HCT116 (cell line): ENCODE data around the gene SLC51A. TPM values are rescaled to one million over a fixed set of nuclear protein-coding genes. Genes with fewer than 3 reads are reported as not detected.

Experiments
- ATAC-seq: fragments of 200-7000 bp; cut with Tn5 transposase; 2 replicates; pipeline ENCODE4 v1.9.1; 2020; ENCODE audit warnings: mild to moderate bottlenecking, moderate library complexity
- BruUV-seq: library from RNA; stranded (reverse); fragments of 400-500 nt; replicated peaks from 2 replicates; lab custom pipeline; 2021; lab: Mats Ljungman, UMichigan
- CTCF ChIA-PET: fragments of 300-600 bp; sonication (Branson Sonifier 250); formaldehyde crosslinking; loops from one replicate; lab custom pipeline; 2021; ENCODE audit warnings: antibody characterized with exemption; lab: Charles Lee
- POLR2A ChIA-PET: fragments of 300-600, 350-600 bp; sonication (Branson Sonifier 250); formaldehyde crosslinking; loops from one replicate; lab custom pipeline; 2021; ENCODE audit warnings: antibody characterized with exemption; lab: Charles Lee
- RAD21 ChIA-PET, 2 experiments: fragments of 300-600 bp; sonication (Branson Sonifier 250); formaldehyde crosslinking; loops; one replicate each; lab custom pipeline; 2023; ENCODE audit warnings: low total read pairs in 2 of 2; ENCODE audit not compliant: uncharacterized antibody in 2 of 2, unreplicated experiment in 2 of 2, low non-redundant PET in 1 of 2; lab: Charles Lee
- DNase-seq: peaks from one replicate; pipeline ENCODE4 v3.0.0-alpha.2; 2010; ENCODE audit warnings: low read depth, low spot score
- H2AFZ ChIP-seq: fragments of 200-600 bp; shearing (Covaris generic), sonication (generic); 2 replicates; pipeline ENCODE4 v1.6.1; 2017; ENCODE audit warnings: low read depth, mixed run types, mixed read lengths, antibody characterized with exemption, low read length; ENCODE audit not compliant: poor library complexity, severe bottlenecking
- H3K27ac ChIP-seq: 2 replicates; pipeline ENCODE4 v1.5.1; 2012; ENCODE audit warnings: low read depth, low read length
- H3K27me3 ChIP-seq: fragments of 200-600 bp; sonication (generic); 2 replicates; pipeline ENCODE4 v1.6.1; 2016; ENCODE audit warnings: mixed run types, low read length, mixed read lengths; ENCODE audit not compliant: insufficient read depth
- H3K36me3 ChIP-seq, 2 experiments: fragments of 200-500 bp in 1 of 2; fragments of 200-600 bp in 1 of 2; sonication (Bioruptor generic) in 1 of 2; sonication (generic) in 1 of 2; 2 replicates each; pipeline versions ENCODE4 v1.5.1 to v1.6.1; 2014 to 2016; ENCODE audit warnings: low read length in 2 of 2, inconsistent platforms in 1 of 2, mixed read lengths in 1 of 2, mixed run types in 1 of 2; ENCODE audit not compliant: insufficient read depth in 2 of 2, control insufficient read depth in 1 of 2
- H3K4me1 ChIP-seq, 2 experiments: fragments of 200-600 bp in 1 of 2; sonication (generic) in 1 of 2; 2 replicates each; pipeline versions ENCODE4 v1.5.1 to v1.6.1; 2012 to 2017; ENCODE audit warnings: low read length in 2 of 2, inconsistent platforms in 1 of 2, mild to moderate bottlenecking in 1 of 2, mixed read lengths in 1 of 2, mixed run types in 1 of 2, moderate library complexity in 1 of 2; ENCODE audit not compliant: insufficient read depth in 2 of 2, control insufficient read depth in 1 of 2
- H3K4me2 ChIP-seq: fragments of 200-600 bp; sonication (generic); 2 replicates; pipeline ENCODE4 v1.6.1; 2017; ENCODE audit warnings: mixed run types, low read length, mixed read lengths
- H3K4me3 ChIP-seq, 2 experiments: fragments of 200-600 bp in 1 of 2; sonication (generic) in 1 of 2; replicated peaks in 1 of 2; 2 replicates each; pipeline ENCODE4 v1.5.1; 2011 to 2016; ENCODE audit warnings: low read length in 2 of 2, control low read depth in 1 of 2, low read depth in 1 of 2, mild to moderate bottlenecking in 1 of 2, mixed read lengths in 1 of 2, mixed run types in 1 of 2
- H3K79me2 ChIP-seq: fragments of 200-600 bp; sonication (generic); 2 replicates; pipeline ENCODE4 v1.6.1; 2017; ENCODE audit warnings: mild to moderate bottlenecking, mixed run types, low read length, moderate library complexity, mixed read lengths; ENCODE audit not compliant: insufficient read depth
- H3K9ac ChIP-seq: fragments of 200-600 bp; sonication (generic); 2 replicates; pipeline ENCODE4 v1.6.1; 2016; ENCODE audit warnings: low read length, mixed read lengths
- H3K9me2 ChIP-seq: fragments of 200-600 bp; sonication (generic), shearing (Covaris generic); 2 replicates; pipeline ENCODE4 v1.6.1; 2017; ENCODE audit warnings: mixed run types, mild to moderate bottlenecking, moderate library complexity; ENCODE audit not compliant: insufficient read depth
- H3K9me3 ChIP-seq, 2 experiments: fragments of 200-500 bp in 1 of 2; fragments of 200-600 bp in 1 of 2; sonication (Bioruptor generic) in 1 of 2; sonication (generic) in 1 of 2; 2 replicates each; pipeline ENCODE4 v1.6.1; 2014 to 2017; ENCODE audit warnings: low read length in 2 of 2, mixed read lengths in 2 of 2, inconsistent platforms in 1 of 2, low read depth in 1 of 2, mild to moderate bottlenecking in 1 of 2, mixed run types in 1 of 2, moderate library complexity in 1 of 2; ENCODE audit not compliant: control insufficient read depth in 1 of 2, insufficient read depth in 1 of 2
- H4K20me1 ChIP-seq: fragments of 200-600 bp; sonication (generic), shearing (Covaris generic); 2 replicates; pipeline ENCODE4 v1.6.1; 2017; ENCODE audit warnings: mixed run types, mild to moderate bottlenecking, moderate library complexity; ENCODE audit not compliant: insufficient read depth
- EZH2phosphoT487 ChIP-seq: fragments of 200-600 bp; IDR thresholded peaks from 2 replicates; pipeline ENCODE4 v1.6.1; 2018; ENCODE audit warnings: antibody characterized with exemption, borderline replicate concordance
- REST ChIP-seq: IDR thresholded peaks from 2 replicates; pipeline ENCODE4 v1.6.1; 2012; ENCODE audit warnings: low read depth
- SRF ChIP-seq: IDR thresholded peaks from 2 replicates; pipeline ENCODE4 v1.6.1; 2012; ENCODE audit warnings: low read depth
- TCF7L2 ChIP-seq: IDR thresholded peaks from 2 replicates; pipeline ENCODE4 v1.7.0; 2011; ENCODE audit warnings: borderline replicate concordance, inconsistent platforms; ENCODE audit not compliant: insufficient read depth, insufficient read length; ENCODE audit errors: extremely low read depth
- ZFX ChIP-seq: fragments of 450-650 bp; IDR thresholded peaks from 2 replicates; pipeline ENCODE4 v1.6.1; 2017
- intact Hi-C: fragments of 100-400 bp; cut with micrococcal nuclease; formaldehyde crosslinking; loops from 2 replicates; pipeline ENCODE4 v1.10.0; 2022
- total RNA-seq: library from RNA; stranded (reverse); gene quantifications from one replicate; pipeline ENCODE4 v1.2.1, GENCODE V29; 2021; ENCODE audit not compliant: unreplicated experiment

SLC51A gene
- total RNA-seq, 1 experiment from 2014 or later, result not detected

DNA sequence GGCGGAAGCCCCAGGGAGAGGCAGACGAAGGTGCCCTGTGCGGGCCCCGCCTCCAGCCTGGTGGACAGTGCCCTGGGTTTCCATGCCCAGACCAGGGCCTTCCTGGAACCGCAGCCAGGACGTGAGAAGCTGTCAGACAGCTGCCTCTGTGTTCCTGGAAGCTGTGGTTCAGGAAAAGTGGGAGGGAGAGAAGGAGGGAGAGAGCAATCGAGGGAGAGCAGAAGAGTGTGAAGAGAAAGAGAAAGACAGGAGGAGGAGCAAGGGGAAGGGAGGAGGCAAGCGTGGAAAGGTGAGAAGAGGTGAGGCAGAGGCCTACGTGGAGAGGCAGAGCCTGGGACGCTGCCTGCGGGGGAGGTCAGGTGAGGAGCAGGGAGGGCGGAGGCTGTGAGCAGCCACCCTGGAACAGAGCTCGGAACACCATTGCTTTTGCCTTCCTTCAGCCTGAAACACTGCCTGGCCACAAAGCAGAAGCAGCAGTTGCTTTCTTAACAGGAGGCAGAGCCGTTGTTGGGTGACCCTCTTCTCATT, 23.7 kb upstream of the SLC51A start:
- Histone ChIP-seq H3K27me3 (no peaks in the 10 kb centered on the region), H3K4me1 (no peaks in the 10 kb centered on the region; a peak in 1 of 4 replicates), H3K9me2 (no peaks in the 10 kb centered on the region), H3K9me3 (no peaks in the 10 kb centered on the region), H3K79me2 (no peaks in the 10 kb centered on the region), H3K27ac (no peak overlapping the region), H3K4me3 (no peak overlapping the region), H3K4me2 (no peak overlapping the region), H3K9ac (no peak overlapping the region), H4K20me1 (no peaks in the 10 kb centered on the region), H2AFZ (no peak overlapping the region), H3K36me3 (no peaks in the 10 kb centered on the region)
- ChIA-PET POLR2A (no interaction called here), RAD21 (no interaction called here), CTCF (no interaction called here)
- no peak for DNase-seq
- intact Hi-C loops, result no loop called here
- TF ChIP-seq TCF7L2 (no peak), ZFX (0 out of 2 replicates have a peak, but pooled peaks have one; percentile 5), EZH2phosphoT487 (no peak)
- ATAC-seq, result no peak
- no TSS peak for BruUV-seq

DNA sequence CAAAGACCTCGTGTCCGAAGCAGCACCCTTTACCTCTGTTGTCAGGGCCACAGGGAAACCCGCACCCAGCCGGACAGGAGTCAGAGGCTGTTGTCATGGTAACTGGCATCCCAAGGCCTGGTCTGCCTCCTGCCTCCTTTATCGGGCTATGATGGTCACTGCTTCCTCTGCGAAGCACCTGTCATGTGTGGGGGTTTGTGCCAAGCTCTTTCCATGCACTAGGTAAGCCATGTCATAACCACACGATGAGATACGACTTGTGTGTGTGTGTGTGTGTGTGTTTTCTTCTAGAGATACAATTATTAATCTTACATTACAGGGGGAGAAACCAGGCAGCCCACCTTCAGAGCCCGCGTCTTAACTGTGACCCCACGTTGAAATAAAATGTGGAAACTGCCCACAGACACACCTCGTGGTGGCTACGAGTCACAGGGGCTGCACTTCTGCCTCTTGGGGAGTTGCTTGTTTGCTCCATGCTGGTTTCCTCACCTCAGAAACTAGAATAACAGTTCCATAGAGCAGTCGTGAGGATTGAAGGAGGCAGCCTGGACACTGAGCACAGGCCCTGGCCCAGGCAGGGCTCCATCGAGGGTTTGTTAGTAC, 23.1 kb upstream of the SLC51A start:
- ATAC-seq (no peak), DNase-seq (no peak)
- BruUV-seq, result no TSS peak
- Histone ChIP-seq H3K9ac (no peak overlapping the region), H3K4me1 (no peaks in the 10 kb centered on the region; a peak in 1 of 4 replicates), H3K79me2 (no peaks in the 10 kb centered on the region), H3K27me3 (no peaks in the 10 kb centered on the region), H3K4me2 (no peak overlapping the region), H3K9me2 (no peaks in the 10 kb centered on the region), H3K27ac (no peak overlapping the region), H3K4me3 (no peak overlapping the region), H2AFZ (no peak overlapping the region), H3K9me3 (no peaks in the 10 kb centered on the region), H3K36me3 (no peaks in the 10 kb centered on the region), H4K20me1 (no peaks in the 10 kb centered on the region)
- TF ChIP-seq SRF (no peak), REST (no peak), TCF7L2 (no peak)
- RAD21 ChIA-PET, result no interaction called here
- CTCF ChIA-PET, result no interaction called here
- POLR2A ChIA-PET, result no interaction called here
- intact Hi-C loops, result no loop called here
